Astrocyte of the cerebellum (primary cell): ENCODE results near the gene PNPLA1.
A peak's percentile ranks its signal among the peaks of the same experiment; 100 is the strongest.

Experiments used
- DNase-seq: peaks from one replicate; pipeline ENCODE4 v3.0.0-alpha.2; 2011; ENCODE audit warnings: low read depth
- H3K4me3 ChIP-seq: 2 replicates; pipeline ENCODE4 v1.5.1; 2011; ENCODE audit warnings: mild to moderate bottlenecking, low read depth, low read length, moderate library complexity
- in situ Hi-C: cut with HindIII; loops from 2 replicates; pipeline ENCODE4 v1.10.0; 2017; ENCODE audit warnings: low sequenced_read_pairs
- TF ChIP-seq, protein P1 (sequence below): IDR thresholded peaks from 2 replicates; pipeline ENCODE4 v1.5.1; 2012; ENCODE audit warnings: low read length, low read depth, moderate library complexity, mild to moderate bottlenecking; ENCODE audit errors: missing control alignments

PNPLA1 gene

DNA sequence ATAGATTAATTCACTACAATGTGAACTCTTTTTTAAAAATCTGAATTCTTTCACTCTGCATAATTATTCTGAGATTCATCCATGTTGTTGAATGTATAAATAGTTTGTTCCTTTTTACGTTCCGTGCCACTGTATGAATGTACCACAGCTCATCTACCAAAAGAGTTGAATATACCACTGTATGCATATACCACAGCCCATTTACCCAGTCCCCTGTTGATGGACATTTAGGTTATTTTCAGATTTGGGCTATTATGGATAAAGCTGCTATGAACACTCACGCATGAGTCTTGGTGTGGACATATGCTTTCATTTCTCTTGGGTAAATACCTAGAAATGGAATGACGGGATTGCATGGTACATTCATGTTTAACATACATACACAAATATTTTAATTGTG is 28.2 kb downstream of the PNPLA1 start:
- DNase-seq, result no peak
- H3K4me3 ChIP-seq, result no peak overlapping the region
- in situ Hi-C loops, result no loop called here
- TF ChIP-seq, protein P1, sequence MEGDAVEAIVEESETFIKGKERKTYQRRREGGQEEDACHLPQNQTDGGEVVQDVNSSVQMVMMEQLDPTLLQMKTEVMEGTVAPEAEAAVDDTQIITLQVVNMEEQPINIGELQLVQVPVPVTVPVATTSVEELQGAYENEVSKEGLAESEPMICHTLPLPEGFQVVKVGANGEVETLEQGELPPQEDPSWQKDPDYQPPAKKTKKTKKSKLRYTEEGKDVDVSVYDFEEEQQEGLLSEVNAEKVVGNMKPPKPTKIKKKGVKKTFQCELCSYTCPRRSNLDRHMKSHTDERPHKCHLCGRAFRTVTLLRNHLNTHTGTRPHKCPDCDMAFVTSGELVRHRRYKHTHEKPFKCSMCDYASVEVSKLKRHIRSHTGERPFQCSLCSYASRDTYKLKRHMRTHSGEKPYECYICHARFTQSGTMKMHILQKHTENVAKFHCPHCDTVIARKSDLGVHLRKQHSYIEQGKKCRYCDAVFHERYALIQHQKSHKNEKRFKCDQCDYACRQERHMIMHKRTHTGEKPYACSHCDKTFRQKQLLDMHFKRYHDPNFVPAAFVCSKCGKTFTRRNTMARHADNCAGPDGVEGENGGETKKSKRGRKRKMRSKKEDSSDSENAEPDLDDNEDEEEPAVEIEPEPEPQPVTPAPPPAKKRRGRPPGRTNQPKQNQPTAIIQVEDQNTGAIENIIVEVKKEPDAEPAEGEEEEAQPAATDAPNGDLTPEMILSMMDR, result no peak

DNA sequence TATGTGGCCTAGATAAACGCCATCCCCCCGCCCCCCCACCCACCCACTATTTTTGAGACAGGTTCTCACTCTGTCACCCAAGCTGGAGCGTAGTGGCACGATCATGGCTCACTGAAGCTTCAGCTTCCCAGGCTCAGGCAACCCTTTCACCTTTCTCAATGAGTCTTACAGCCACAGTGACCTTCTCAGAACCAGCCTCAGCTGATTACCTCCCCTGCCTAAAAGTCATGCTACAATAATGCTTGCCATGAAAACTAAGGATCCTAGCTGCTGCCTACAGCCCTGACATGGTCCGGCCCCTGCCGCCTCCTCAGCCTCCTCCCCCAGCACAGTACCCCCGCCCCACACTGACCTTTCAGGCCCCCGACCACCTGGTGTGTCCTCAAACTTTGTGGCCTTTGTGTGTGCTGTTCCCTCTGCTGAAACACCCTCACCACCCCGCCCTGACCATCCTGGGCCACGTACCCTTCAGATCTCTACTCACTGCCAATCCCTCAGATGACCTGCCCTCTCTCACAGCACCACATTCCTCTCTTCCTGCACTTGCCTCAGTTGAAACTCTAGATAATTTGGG is 31.3 kb downstream of the PNPLA1 start:
- no peak for DNase-seq
- H3K4me3 ChIP-seq, result no peak overlapping the region
- in situ Hi-C loops, result loop anchor here (5.0 kb wide), 1 partner anchor 66 kb away; no protein-coding TSS in a partner anchor
- TF ChIP-seq, protein P1, result no peak

DNA sequence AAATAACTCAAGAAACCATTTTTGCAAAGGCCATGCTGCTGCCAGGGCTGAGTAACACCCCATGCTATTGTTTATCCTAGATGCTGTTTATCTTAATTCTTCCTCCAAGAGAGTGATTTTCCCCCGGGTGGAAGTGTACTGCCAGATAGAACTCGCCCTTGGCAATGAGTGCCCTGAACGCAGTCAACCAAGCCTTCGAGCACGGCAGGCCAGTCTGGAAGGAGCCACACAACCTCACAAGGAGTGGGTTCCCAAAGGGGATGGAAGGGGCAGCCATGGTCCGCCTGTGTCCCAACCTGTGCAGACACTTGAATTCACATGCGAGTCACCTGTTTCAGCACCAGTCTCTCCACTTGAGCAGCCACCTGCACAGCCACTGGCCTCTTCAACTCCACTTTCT is 31.9 kb downstream of the PNPLA1 start:
- H3K4me3 ChIP-seq, result no peak overlapping the region
- in situ Hi-C loops, result loop anchor here (5.0 kb wide), 1 partner anchor 66 kb away; no protein-coding TSS in a partner anchor
- TF ChIP-seq, protein P1, result no peak
- no peak for DNase-seq

DNA sequence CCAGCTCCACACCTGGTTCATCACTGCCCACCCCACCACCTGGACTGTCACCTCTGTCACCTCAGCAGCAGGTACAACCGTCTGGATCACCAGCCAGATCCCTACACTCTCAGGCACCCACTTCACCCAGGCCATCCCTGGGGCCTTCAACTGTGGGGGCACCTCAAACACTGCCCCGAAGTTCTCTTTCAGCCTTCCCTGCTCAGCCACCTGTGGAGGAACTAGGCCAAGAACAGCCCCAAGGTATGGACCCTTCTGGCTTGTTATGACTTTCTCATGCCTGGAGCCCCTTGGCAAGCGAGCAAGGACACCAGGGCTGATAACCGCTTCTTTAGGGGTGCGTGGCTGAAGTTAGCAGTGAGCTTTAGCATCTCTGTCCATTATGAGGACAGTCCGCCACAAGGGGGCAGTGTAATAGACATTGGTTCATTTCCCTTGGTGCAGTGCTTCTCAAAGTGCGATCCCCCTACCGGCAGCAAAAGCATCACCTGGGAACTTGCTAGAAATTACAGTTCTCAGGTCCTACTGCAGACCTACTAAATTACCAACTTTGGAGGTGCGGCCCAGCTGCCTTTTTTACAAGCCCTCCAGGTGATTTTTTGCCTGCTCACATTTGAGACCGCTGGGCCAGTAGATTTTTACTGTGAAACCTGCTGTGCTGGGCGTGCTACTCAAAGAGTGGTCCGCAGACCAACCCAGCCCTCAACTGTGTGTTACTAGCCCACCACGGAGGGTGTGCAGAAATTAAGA is 32.5 kb downstream of the PNPLA1 start:
- DNase-seq, result peak; percentile 86
- TF ChIP-seq, protein P1, result peak; percentile 98
- in situ Hi-C loops, result loop anchor here (5.0 kb wide), 1 partner anchor 65 kb away; no protein-coding TSS in a partner anchor

DNA sequence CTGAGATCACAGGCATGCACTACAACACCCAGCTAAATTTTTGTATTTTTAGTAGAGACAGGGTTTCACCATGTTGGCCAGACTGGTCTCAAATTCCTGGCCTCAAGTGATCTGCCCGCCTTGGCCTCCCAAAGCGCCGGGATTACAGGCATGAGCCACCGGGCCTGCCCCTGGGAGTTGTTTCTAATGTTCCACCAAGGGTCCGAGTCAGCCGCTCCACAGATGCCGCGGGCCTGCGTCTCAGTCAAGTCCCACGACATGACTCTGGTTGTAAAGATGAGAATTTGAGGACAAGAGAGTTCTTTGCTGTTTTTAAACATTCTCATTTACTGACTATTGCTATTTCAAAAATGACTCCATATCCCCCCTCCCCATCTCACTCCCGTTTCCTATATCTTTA is 36.0 kb downstream of the PNPLA1 start:
- TF ChIP-seq, protein P1, result no peak
- H3K4me3 ChIP-seq, result no peak overlapping the region
- DNase-seq, result no peak
- in situ Hi-C loops, result no loop called here

More for the DNA sequence above, 32.5 kb downstream of the PNPLA1 start:
- H3K4me3 ChIP-seq, result no peak overlapping the region

DNA sequence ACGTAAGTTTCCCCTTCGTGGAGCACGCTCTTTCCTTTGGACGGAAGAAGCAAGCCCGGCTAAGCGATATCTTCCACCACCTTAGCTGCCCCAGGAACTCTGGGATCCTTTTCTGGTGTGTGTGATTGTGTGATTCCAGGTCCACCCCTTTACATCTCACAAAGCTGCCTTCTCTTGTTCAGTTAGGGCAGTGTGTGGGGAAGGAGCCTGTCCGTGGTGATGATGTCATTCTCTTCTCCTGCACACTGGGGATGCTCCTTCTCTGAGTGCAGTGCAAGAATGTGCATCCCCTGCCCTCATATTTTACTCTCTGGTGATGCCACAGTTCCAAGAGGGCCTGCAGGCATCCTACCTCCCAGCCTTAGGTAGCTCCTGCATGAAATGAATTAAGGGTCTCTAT is 36.5 kb downstream of the PNPLA1 start:
- no peak for DNase-seq
- in situ Hi-C loops, result no loop called here

More for the DNA sequence above, 36.5 kb downstream of the PNPLA1 start:
- H3K4me3 ChIP-seq, result no peak overlapping the region
- TF ChIP-seq, protein P1, result no peak
